Esophagus squamous epithelium (tissue), 5 donors: ENCODE results near the gene CKB. TPM values are rescaled to one million over a fixed set of nuclear protein-coding genes. Genes with fewer than 3 reads are reported as not detected.

Source experiments
- DNase-seq: peaks from one replicate; lab custom pipeline; 2025; lab: John Stamatoyannopoulos, UW
- H3K27ac ChIP-seq, 4 donors: fragments of 200-600 bp; sonication (generic); one replicate each; pipeline ENCODE4 v1.5.1; 2016 to 2019; ENCODE audit warnings: mild to moderate bottlenecking in 1 of 4
- H3K27me3 ChIP-seq, 4 donors: fragments of 200-600 bp; sonication (generic); 1 replicate in 3 of 4; 2 replicates in 1 of 4; pipeline versions ENCODE4 v1.5.1 to v1.6.0; 2017 to 2021; ENCODE audit warnings: antibody characterized with exemption in 1 of 4
- H3K36me3 ChIP-seq, 3 donors: fragments of 200-600 bp; sonication (generic); one replicate each; pipeline ENCODE4 v1.5.1; 2016 to 2019
- H3K4me1 ChIP-seq, 3 donors: fragments of 200-600 bp; sonication (generic); one replicate each; pipeline ENCODE4 v1.5.1; 2017 to 2019
- H3K4me3 ChIP-seq, 4 donors: fragments of 200-600 bp; sonication (generic); 1 replicate in 3 of 4; 2 replicates in 1 of 4; pipeline ENCODE4 v1.5.1; 2016 to 2019; ENCODE audit warnings: mild to moderate bottlenecking in 2 of 4, moderate library complexity in 1 of 4
- H3K9me3 ChIP-seq, 3 donors: fragments of 200-600 bp; sonication (generic); one replicate each; pipeline ENCODE4 v1.5.1; 2016 to 2019
- CTCF ChIP-seq, 6 experiments: fragments of 450-650 bp in 4 of 6; fragments of 200-600 bp in 2 of 6; sonication (generic) in 2 of 6; IDR thresholded peaks; one replicate each; pipeline ENCODE4 v1.5.1; 2016 to 2019; ENCODE audit warnings: antibody characterized with exemption in 6 of 6, mild to moderate bottlenecking in 4 of 6, moderate library complexity in 4 of 6
- POLR2A ChIP-seq, 4 donors: fragments of 450-650 bp; IDR thresholded peaks; one replicate each; pipeline ENCODE4 v1.6.1; 2017; ENCODE audit warnings: antibody characterized with exemption in 4 of 4, mild to moderate bottlenecking in 4 of 4, moderate library complexity in 3 of 4
- WGBS, 2 donors: methylation state at CpG; one replicate each; pipeline ENCODE4 v1.1.5; 2018; 5-methylcytosine and 5-hydroxymethylcytosine counted together
- intact Hi-C: fragments of 100-400 bp; cut with DNase I; formaldehyde crosslinking; loops from one replicate; pipeline ENCODE4 v1.15.0; 2022
- total RNA-seq, 4 donors: library from RNA; depleted of rRNA; stranded (reverse); fragments of >200 nt; gene quantifications; one replicate each; pipeline ENCODE4 v1.1.0, GENCODE V29; 2016
- donor health status: DM: yes; HTN: yes; CAD: no.

The CKB gene
- total RNA-seq, 4 donors from 2014 or later, result 27.2 to 204 (median 37.6) TPM

GRCh38 chr14:103544388-103545218 is 22.0 kb upstream of the CKB start:
- Histone ChIP-seq H3K4me1 (peaks cover 60 to 85% (median 62%) of the 10 kb centered on the region in 3 donors), H3K27me3 (no peaks in the 10 kb centered on the region), H3K27ac (peak overlapping the region in 3 of 4 donors; percentile 21 to 85 (median 79)), H3K4me3 (no peak overlapping the region), H3K9me3 (no peaks in the 10 kb centered on the region), H3K36me3 (no peaks in the 10 kb centered on the region)
- intact Hi-C loops, result loop anchor here (5.0 kb wide), 1 partner anchor 42 kb away; no protein-coding TSS in a partner anchor
- TF ChIP-seq CTCF (IDR thresholded peaks at IDR 0.05) (peak in 1 of 6 experiments; percentile 8), POLR2A (IDR thresholded peaks at IDR 0.05) (no peak)
- WGBS, 2 donors, result 35% methylated on average over 24 of the region's 35 CpGs; no CpG with 5 or more reads in 1 of the 2 donors
- no peak for DNase-seq

GRCh38 chr14:103543721-103544387 is 21.2 kb upstream of the CKB start:
- Histone ChIP-seq H3K27me3 (no peaks in the 10 kb centered on the region), H3K4me3 (no peak overlapping the region), H3K4me1 (peaks cover 57 to 85% (median 62%) of the 10 kb centered on the region in 3 donors), H3K27ac (peak overlapping the region in 3 of 4 donors; percentile 21 to 85 (median 79)), H3K36me3 (no peaks in the 10 kb centered on the region), H3K9me3 (no peaks in the 10 kb centered on the region)
- WGBS, 2 donors, result no CpG with 5 or more reads among the region's 19 CpGs
- no peak for DNase-seq
- intact Hi-C loops, result no loop called here
- TF ChIP-seq CTCF (IDR thresholded peaks at IDR 0.05) (no peak), POLR2A (IDR thresholded peaks at IDR 0.05) (no peak)

- intact Hi-C loops, result no loop called here
- peak overlapping the region; percentile 78 to 87 (median 82) for H3K27ac ChIP-seq
- WGBS, 2 donors, result 0% methylated on average over 1 of the region's 10 CpGs; no CpG with 5 or more reads in 1 of the 2 donors
- no peaks in the 10 kb centered on the region for H3K36me3 ChIP-seq
- no peaks in the 10 kb centered on the region for H3K27me3 ChIP-seq
- H3K9me3 ChIP-seq, result no peaks in the 10 kb centered on the region
- TF ChIP-seq POLR2A (IDR thresholded peaks at IDR 0.05), result no peak
- no peak for TF ChIP-seq CTCF (IDR thresholded peaks at IDR 0.05)
- no peak overlapping the region for H3K4me3 ChIP-seq
- DNase-seq, result no peak
- peaks cover 60 to 85% (median 68%) of the 10 kb centered on the region in 3 donors for H3K4me1 ChIP-seq
Observed at GRCh38 chr14:103543140-103543539, 20.5 kb upstream of the CKB start.

GRCh38 chr14:103542605-103543088 is 20.0 kb upstream of the CKB start:
- DNase-seq, result no peak
- intact Hi-C loops, result no loop called here
- Histone ChIP-seq H3K4me1 (peaks cover 61 to 88% (median 68%) of the 10 kb centered on the region in 3 donors), H3K27me3 (no peaks in the 10 kb centered on the region), H3K36me3 (no peaks in the 10 kb centered on the region), H3K9me3 (no peaks in the 10 kb centered on the region), H3K27ac (peak overlapping the region; percentile 78 to 87 (median 82)), H3K4me3 (peak overlapping the region in 1 of 4 donors; percentile 24)
- TF ChIP-seq POLR2A (IDR thresholded peaks at IDR 0.05), result no peak
- no peak for TF ChIP-seq CTCF (IDR thresholded peaks at IDR 0.05)
- WGBS, 2 donors, result no CpG with 5 or more reads among the region's 18 CpGs
